HUDEP-2 (cell line): ENCODE data around the gene PTPRO.

Experiments
- DNase-seq, 76 experiments: peaks; one replicate each; lab custom pipeline; 2025; ENCODE audit not compliant: unreplicated experiment in 76 of 76; lab: John Stamatoyannopoulos, UW

The PTPRO gene

GRCh38 chr12:15443050-15443449 lies 120.7 kb downstream of the PTPRO start:
- DNase-seq, result no peak

- no peak for DNase-seq
Observed at GRCh38 chr12:15443611-15444010, 121.3 kb downstream of the PTPRO start.

GRCh38 chr12:15444523-15444922 lies 122.2 kb downstream of the PTPRO start:
- DNase-seq, result no peak

- no peak for DNase-seq
Observed at GRCh38 chr12:15446807-15447206, 124.5 kb downstream of the PTPRO start.

- DNase-seq, result no peak
Observed at GRCh38 chr12:15453613-15454012, 131.3 kb downstream of the PTPRO start.

- no peak for DNase-seq
Observed at GRCh38 chr12:15458008-15458407, 135.7 kb downstream of the PTPRO start.

GRCh38 chr12:15468911-15469310 lies 146.6 kb downstream of the PTPRO start:
- DNase-seq, result no peak

GRCh38 chr12:15469356-15469755 lies 147.0 kb downstream of the PTPRO start:
- DNase-seq, result no peak

- DNase-seq, result no peak
Observed at GRCh38 chr12:15472036-15472435, 149.7 kb downstream of the PTPRO start.

GRCh38 chr12:15474766-15475165 lies 152.5 kb downstream of the PTPRO start:
- no peak for DNase-seq

- no peak for DNase-seq
Observed at GRCh38 chr12:15477761-15478160, 155.5 kb downstream of the PTPRO start.

- DNase-seq, result no peak
Observed at GRCh38 chr12:15481846-15482245, 159.5 kb downstream of the PTPRO start.

- no peak for DNase-seq
Observed at GRCh38 chr12:15485466-15485865, 163.2 kb downstream of the PTPRO start.

- DNase-seq, result no peak
Observed at GRCh38 chr12:15486859-15487258, 164.6 kb downstream of the PTPRO start.

GRCh38 chr12:15488481-15488880 lies 166.2 kb downstream of the PTPRO start:
- DNase-seq, result no peak

- DNase-seq, result no peak
Observed at GRCh38 chr12:15494329-15495046, 172.2 kb downstream of the PTPRO start.

- DNase-seq, result no peak
Observed at GRCh38 chr12:15495746-15496145, 173.4 kb downstream of the PTPRO start.

GRCh38 chr12:15496738-15497137 lies 174.4 kb downstream of the PTPRO start:
- DNase-seq, result no peak

GRCh38 chr12:15497671-15498292 lies 175.5 kb downstream of the PTPRO start:
- no peak for DNase-seq

GRCh38 chr12:15502211-15502610 lies 179.9 kb downstream of the PTPRO start:
- no peak for DNase-seq

GRCh38 chr12:15505616-15506015 lies 183.3 kb downstream of the PTPRO start:
- DNase-seq, result no peak

GRCh38 chr12:15515010-15515409 lies 192.7 kb downstream of the PTPRO start:
- DNase-seq, result no peak
